SK-N-SH (cell line): ENCODE data around the gene CACNA1A. TPM values are rescaled to one million over a fixed set of nuclear protein-coding genes. Genes with fewer than 3 reads are reported as not detected.

Source experiments
- CTCF ChIA-PET: fragments of 300-600, 350-600 bp; formaldehyde crosslinking; extraction: SDS; loops from one replicate; lab custom pipeline; 2021; lab: Yijun Ruan, JAX
- POLR2A ChIA-PET: fragments of 350-600 bp; sonication (Branson Sonifier 250); formaldehyde crosslinking; extraction: SDS; loops from one replicate; lab custom pipeline; 2020; ENCODE audit warnings: antibody characterized with exemption, inconsistent platforms; lab: Yijun Ruan, JAX
- DNase-seq: peaks from one replicate; pipeline ENCODE4 v3.0.0; 2012
- H2AFZ ChIP-seq: fragments of 200-600 bp; sonication (generic); 2 replicates; pipeline ENCODE4 v1.8.1; 2016; ENCODE audit warnings: antibody characterized with exemption, mild to moderate bottlenecking, low read depth
- H3F3A ChIP-seq: fragments of 200-600 bp; sonication (generic); replicated peaks from 2 replicates; pipeline ENCODE3; 2016; ENCODE audit warnings: antibody characterized with exemption, mild to moderate bottlenecking; ENCODE audit not compliant: insufficient read depth
- H3K27ac ChIP-seq, 2 experiments: fragments of 200-500 bp in 1 of 2; fragments of 200-600 bp in 1 of 2; sonication (Bioruptor generic) in 1 of 2; sonication (generic), shearing (Covaris generic) in 1 of 2; 2 replicates each; pipeline versions ENCODE4 v1.5.1 to v1.6.1; 2014 to 2016; ENCODE audit warnings: low read depth in 2 of 2, inconsistent platforms in 1 of 2, low read length in 1 of 2, mild to moderate bottlenecking in 1 of 2, mixed read lengths in 1 of 2
- H3K27me3 ChIP-seq: fragments of 200-600 bp; sonication (generic), shearing (Covaris generic); 2 replicates; pipeline ENCODE4 v1.6.1; 2016; ENCODE audit warnings: mixed run types; ENCODE audit not compliant: insufficient read depth
- H3K36me3 ChIP-seq, 2 experiments: fragments of 200-500 bp in 1 of 2; fragments of 200-600 bp in 1 of 2; sonication (Bioruptor generic) in 1 of 2; sonication (generic) in 1 of 2; replicated peaks in 1 of 2; 2 replicates each; pipeline versions ENCODE3 to v1.5.1; 2014 to 2016; ENCODE audit warnings: low read length in 1 of 2, mild to moderate bottlenecking in 1 of 2; ENCODE audit not compliant: insufficient read depth in 2 of 2, control insufficient read depth in 1 of 2
- H3K4me1 ChIP-seq, 2 experiments: fragments of 200-500 bp in 1 of 2; fragments of 200-600 bp in 1 of 2; sonication (Bioruptor generic) in 1 of 2; sonication (generic), shearing (Covaris generic) in 1 of 2; 2 replicates each; pipeline versions ENCODE4 v1.5.1 to v1.6.1; 2014 to 2016; ENCODE audit warnings: low read depth in 1 of 2, low read length in 1 of 2, mixed run types in 1 of 2; ENCODE audit not compliant: insufficient read depth in 2 of 2, control insufficient read depth in 1 of 2
- H3K4me2 ChIP-seq: fragments of 200-600 bp; sonication (generic), shearing (Covaris generic); 2 replicates; pipeline ENCODE4 v1.6.1; 2017; ENCODE audit warnings: mixed run types
- H3K4me3 ChIP-seq, 2 experiments: fragments of 200-500 bp in 1 of 2; fragments of 200-600 bp in 1 of 2; sonication (Bioruptor generic) in 1 of 2; sonication (generic), shearing (Covaris generic) in 1 of 2; 2 replicates each; pipeline versions ENCODE4 v1.5.1 to v1.8.1; 2014 to 2016; ENCODE audit warnings: low read depth in 2 of 2, inconsistent platforms in 1 of 2, low read length in 1 of 2, mild to moderate bottlenecking in 1 of 2, mixed read lengths in 1 of 2, moderate library complexity in 1 of 2
- H3K79me2 ChIP-seq: fragments of 200-600 bp; sonication (generic); 2 replicates; pipeline ENCODE4 v1.8.1; 2017; ENCODE audit warnings: mild to moderate bottlenecking; ENCODE audit not compliant: insufficient read depth
- H3K9ac ChIP-seq: fragments of 200-600 bp; sonication (generic); 2 replicates; pipeline ENCODE4 v1.6.1; 2017; ENCODE audit warnings: mixed run types
- H3K9me2 ChIP-seq: fragments of 200-600 bp; sonication (generic); 2 replicates; pipeline ENCODE4 v1.6.1; 2017; ENCODE audit warnings: mixed run types
- H3K9me3 ChIP-seq: fragments of 200-600 bp; sonication (generic); 2 replicates; pipeline ENCODE4 v1.6.1; 2017; ENCODE audit warnings: mixed run types, mild to moderate bottlenecking, moderate library complexity
- H4K20me1 ChIP-seq: fragments of 200-600 bp; sonication (generic); 2 replicates; pipeline ENCODE4 v1.6.1; 2017; ENCODE audit warnings: mild to moderate bottlenecking, mixed run types; ENCODE audit not compliant: insufficient read depth
- CTCF ChIP-seq: fragments of 200-600 bp; sonication (generic); IDR thresholded peaks from 2 replicates; pipeline ENCODE4 v1.6.1; 2017; ENCODE audit warnings: antibody characterized with exemption, mild to moderate bottlenecking, moderate library complexity
- EZH2phosphoT487 ChIP-seq: fragments of 200-600 bp; sonication (generic); IDR thresholded peaks from 2 replicates; pipeline ENCODE4 v1.6.1; 2017; ENCODE audit warnings: low read depth, mixed run types, mild to moderate bottlenecking, antibody characterized with exemption, moderate library complexity, borderline replicate concordance
- FOSL2 ChIP-seq: IDR thresholded peaks from 2 replicates; pipeline ENCODE4 v1.4.0; 2012; ENCODE audit warnings: low read depth, mild to moderate bottlenecking, moderate library complexity, borderline replicate concordance
- FOXJ3 ChIP-seq: sonication (generic); formaldehyde crosslinking; IDR thresholded peaks from 2 replicates; pipeline ENCODE4 v1.5.1; 2020; ENCODE audit warnings: mild to moderate bottlenecking, missing genetic modification reagents
- JUND ChIP-seq: IDR thresholded peaks from 2 replicates; pipeline ENCODE4 v1.4.0; 2012
- MEF2A ChIP-seq: IDR thresholded peaks from 2 replicates; pipeline ENCODE4 v1.4.0; 2012; ENCODE audit warnings: low read depth, borderline replicate concordance
- MXI1 ChIP-seq: IDR thresholded peaks from 2 replicates; pipeline ENCODE4 v1.6.1; 2012; ENCODE audit warnings: mild to moderate bottlenecking, low read depth, low read length, improper control_type of control experiment
- NFIC ChIP-seq: IDR thresholded peaks from 2 replicates; pipeline ENCODE4 v1.4.0; 2012; ENCODE audit warnings: borderline replicate concordance
- RAD21 ChIP-seq: IDR thresholded peaks from 2 replicates; pipeline ENCODE4 v1.6.1; 2012; ENCODE audit warnings: mild to moderate bottlenecking, low read length
- RCOR1 ChIP-seq: fragments of 150-350 bp; IDR thresholded peaks from 2 replicates; pipeline ENCODE4 v1.6.1; 2017; ENCODE audit warnings: antibody characterized with exemption, low read length
- REST ChIP-seq: IDR thresholded peaks from 2 replicates; pipeline ENCODE4 v1.6.1; 2012; ENCODE audit warnings: mild to moderate bottlenecking, low read depth, low read length, moderate library complexity
- RFX5 ChIP-seq: IDR thresholded peaks from 2 replicates; pipeline ENCODE4 v1.6.1; 2012; ENCODE audit warnings: mild to moderate bottlenecking, improper control_type of control experiment, low read length
- RXRA ChIP-seq: IDR thresholded peaks from 2 replicates; pipeline ENCODE4 v1.4.0; 2012; ENCODE audit warnings: low read depth, mild to moderate bottlenecking, borderline replicate concordance
- SIN3A ChIP-seq: IDR thresholded peaks from 2 replicates; pipeline ENCODE4 v1.6.1; 2012; ENCODE audit warnings: low read depth, mild to moderate bottlenecking, low read length, moderate library complexity, borderline replicate concordance
- TAF1 ChIP-seq: IDR thresholded peaks from 2 replicates; pipeline ENCODE4 v1.6.1; 2012; ENCODE audit warnings: low read depth, mild to moderate bottlenecking, low read length, moderate library complexity, borderline replicate concordance
- TCF12 ChIP-seq: IDR thresholded peaks from 2 replicates; pipeline ENCODE4 v1.4.0; 2012
- USF2 ChIP-seq: fragments of 150-350 bp; IDR thresholded peaks from 2 replicates; pipeline ENCODE4 v1.6.1; 2017; ENCODE audit warnings: antibody characterized with exemption, low read length, low read depth, borderline replicate concordance
- YY1 ChIP-seq: IDR thresholded peaks from 2 replicates; pipeline ENCODE4 v1.4.0; 2012; ENCODE audit warnings: low read depth, mild to moderate bottlenecking
- WGBS: methylation state at CpG from one replicate; pipeline ENCODE4 v1.1.6; 2017; ENCODE audit warnings: low lambda C conversion rate; 5-methylcytosine and 5-hydroxymethylcytosine counted together
- polyA plus RNA-seq, 3 experiments: library from polyadenylated mRNA; depleted of rRNA; stranded (reverse); fragments of >200 nt; gene quantifications; 2 replicates each; pipeline ENCODE4 v1.2.3, GENCODE V29; 2012
- TF ChIP-seq, protein P1 (sequence below): fragments of 150-350 bp; IDR thresholded peaks from 2 replicates; pipeline ENCODE4 v1.6.1; 2016; ENCODE audit warnings: mild to moderate bottlenecking, low read depth, low read length

The CACNA1A gene
- polyA plus RNA-seq, 1 of the 3 experiments (the other 2 are of a cell fraction), result 1.3 TPM

DNA sequence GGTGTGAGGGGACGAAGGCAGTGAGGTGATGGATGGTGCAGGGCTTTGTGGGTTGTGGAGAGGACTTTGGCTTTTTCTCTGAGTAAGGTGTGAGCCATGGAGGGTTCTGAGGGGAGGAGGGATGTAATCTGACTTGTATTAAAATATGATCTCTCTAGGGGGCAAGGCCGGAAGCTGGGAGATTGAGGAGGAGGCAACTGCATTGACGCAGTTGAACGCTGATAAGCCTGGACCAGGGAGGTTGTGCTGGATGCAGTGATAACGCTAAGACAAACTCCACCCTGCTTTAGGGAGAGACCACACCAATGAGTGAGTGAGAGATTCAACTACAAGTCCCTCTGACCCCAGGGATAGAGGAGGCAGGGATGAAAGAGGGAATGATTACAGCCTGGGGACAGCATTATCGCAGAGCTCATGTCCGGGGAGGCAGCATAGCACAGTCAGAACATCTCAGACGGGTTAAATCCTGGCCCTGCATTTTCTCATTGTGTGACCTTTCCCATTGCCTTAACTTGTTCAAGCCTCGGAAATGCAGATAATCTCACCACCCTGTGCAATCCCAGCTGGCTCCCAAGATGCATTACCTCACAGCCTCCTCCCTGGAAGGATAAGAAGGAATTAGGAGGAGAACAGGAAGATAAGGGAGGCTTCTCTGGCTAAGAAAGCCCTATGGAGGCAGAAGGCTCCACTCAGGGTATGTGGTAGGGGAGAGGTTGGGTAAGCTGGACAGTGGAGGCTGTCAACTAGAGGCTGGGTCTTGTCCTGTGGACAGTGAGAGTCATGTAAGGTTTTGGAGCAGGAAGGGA is 124.2 kb downstream of the CACNA1A start:
- 14% methylated on average over 9 of the region's 9 CpGs for WGBS
- Histone ChIP-seq H3K27ac (no peak overlapping the region), H3K9me3 (no peaks in the 10 kb centered on the region), H3K9me2 (no peaks in the 10 kb centered on the region), H3K4me1 (no peaks in the 10 kb centered on the region), H3K79me2 (no peaks in the 10 kb centered on the region), H2AFZ (no peak overlapping the region), H3K27me3 (peaks cover 57% of the 10 kb centered on the region), H3K4me2 (no peak overlapping the region), H3K9ac (no peak overlapping the region), H3F3A (no peaks in the 10 kb centered on the region), H3K4me3 (no peak overlapping the region), H4K20me1 (no peaks in the 10 kb centered on the region), H3K36me3 (no peaks in the 10 kb centered on the region)
- DNase-seq, result no peak
- POLR2A ChIA-PET, result no interaction called here
- CTCF ChIA-PET, result interaction anchor here (0.8 kb wide), 1 partner anchor 16 kb away, joined by 3 read pairs; no protein-coding TSS in a partner anchor
- TF ChIP-seq EZH2phosphoT487, result no peak
- TF ChIP-seq NFIC, result no peak
- no peak for TF ChIP-seq RCOR1
- TF ChIP-seq FOXJ3, result no peak
- TF ChIP-seq RFX5, result no peak
- TF ChIP-seq TCF12, result no peak
- TF ChIP-seq FOSL2, result no peak
- no peak for TF ChIP-seq YY1
- TF ChIP-seq RAD21, result no peak
- no peak for TF ChIP-seq TAF1
- TF ChIP-seq CTCF, result no peak
- TF ChIP-seq JUND, result no peak
- no peak for TF ChIP-seq RXRA
- no peak for TF ChIP-seq USF2
- no peak for TF ChIP-seq MEF2A
- TF ChIP-seq SIN3A, result no peak
- no peak for TF ChIP-seq MXI1
- TF ChIP-seq REST, result no peak
- TF ChIP-seq, protein P1, sequence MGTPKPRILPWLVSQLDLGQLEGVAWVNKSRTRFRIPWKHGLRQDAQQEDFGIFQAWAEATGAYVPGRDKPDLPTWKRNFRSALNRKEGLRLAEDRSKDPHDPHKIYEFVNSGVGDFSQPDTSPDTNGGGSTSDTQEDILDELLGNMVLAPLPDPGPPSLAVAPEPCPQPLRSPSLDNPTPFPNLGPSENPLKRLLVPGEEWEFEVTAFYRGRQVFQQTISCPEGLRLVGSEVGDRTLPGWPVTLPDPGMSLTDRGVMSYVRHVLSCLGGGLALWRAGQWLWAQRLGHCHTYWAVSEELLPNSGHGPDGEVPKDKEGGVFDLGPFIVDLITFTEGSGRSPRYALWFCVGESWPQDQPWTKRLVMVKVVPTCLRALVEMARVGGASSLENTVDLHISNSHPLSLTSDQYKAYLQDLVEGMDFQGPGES, result no peak
